DMS79 treated with DMSO at 0.1 percent for 48 hours (cell line): ENCODE data around the gene TTC39C.

Experiments
- DNase-seq: peaks from one replicate; lab custom pipeline; 2025; lab: John Stamatoyannopoulos, UW

TTC39C gene

DNA sequence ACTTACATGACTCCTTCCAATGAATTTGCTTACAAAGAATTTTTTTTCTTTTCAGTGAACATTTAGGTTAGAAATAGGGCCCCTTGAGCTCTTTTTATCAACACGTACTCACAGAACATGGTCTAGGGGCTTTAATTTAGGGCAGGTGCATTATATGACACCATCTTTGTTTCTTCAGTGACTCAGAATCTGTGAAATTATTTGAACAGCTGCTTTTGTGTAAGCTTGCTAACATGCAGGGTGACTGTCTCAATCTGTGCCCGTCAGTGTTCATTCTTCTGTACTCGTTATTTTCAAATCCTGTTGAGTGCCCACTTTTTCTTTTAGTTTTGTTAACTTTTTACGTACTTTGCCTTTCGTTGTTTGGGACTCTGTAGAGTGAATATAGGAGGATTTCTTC lies 71.5 kb downstream of the TTC39C start:
- no peak for DNase-seq

DNA sequence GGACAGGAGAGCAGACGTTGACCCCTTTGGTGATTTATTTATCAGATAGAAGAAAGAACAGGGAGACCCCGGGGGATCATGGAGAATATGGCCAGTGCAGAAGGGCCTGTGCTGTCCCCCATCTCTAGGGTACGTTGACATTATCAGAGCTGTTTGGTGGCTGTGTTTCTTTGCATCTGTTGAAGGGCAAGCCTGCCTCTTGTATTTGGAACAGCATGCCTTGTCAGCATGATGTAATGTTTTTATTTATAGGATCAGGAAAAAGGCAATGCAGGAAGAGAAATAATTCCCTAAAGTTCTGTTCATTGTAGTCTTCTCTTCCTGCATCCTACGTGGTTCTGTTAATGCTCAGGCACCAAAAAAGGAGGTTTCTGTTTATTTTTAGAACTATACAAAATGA lies 74.5 kb downstream of the TTC39C start:
- DNase-seq: no peak

- DNase-seq: no peak
These were observed 75.2 kb downstream of the TTC39C start for GRCh38 chr18:24089515-24090337.

DNA sequence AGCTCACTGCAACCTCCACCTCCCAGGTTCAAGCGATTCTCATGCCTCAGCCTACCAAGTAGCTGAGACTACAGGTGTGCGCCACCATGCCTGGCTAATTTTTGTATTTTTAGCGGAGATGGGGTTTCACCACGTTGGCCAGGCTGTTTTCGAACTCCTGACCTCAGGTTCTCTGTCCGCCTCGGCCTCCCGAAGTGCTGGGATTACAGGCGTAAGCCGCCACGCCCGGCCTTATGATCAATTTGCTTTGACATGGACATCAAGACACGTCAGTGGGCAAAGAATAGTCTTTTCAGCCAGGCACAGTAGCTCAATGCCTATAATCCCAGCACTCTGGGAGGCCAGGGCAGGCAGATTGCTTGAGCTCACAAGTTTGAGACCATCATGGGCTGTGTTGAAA lies 76.3 kb downstream of the TTC39C start:
- DNase-seq: no peak

GRCh38 chr18:24094561-24094960 lies 80.0 kb downstream of the TTC39C start:
- DNase-seq: no peak

- DNase-seq: no peak
These were observed 81.4 kb downstream of the TTC39C start for GRCh38 chr18:24095976-24096375.

DNA sequence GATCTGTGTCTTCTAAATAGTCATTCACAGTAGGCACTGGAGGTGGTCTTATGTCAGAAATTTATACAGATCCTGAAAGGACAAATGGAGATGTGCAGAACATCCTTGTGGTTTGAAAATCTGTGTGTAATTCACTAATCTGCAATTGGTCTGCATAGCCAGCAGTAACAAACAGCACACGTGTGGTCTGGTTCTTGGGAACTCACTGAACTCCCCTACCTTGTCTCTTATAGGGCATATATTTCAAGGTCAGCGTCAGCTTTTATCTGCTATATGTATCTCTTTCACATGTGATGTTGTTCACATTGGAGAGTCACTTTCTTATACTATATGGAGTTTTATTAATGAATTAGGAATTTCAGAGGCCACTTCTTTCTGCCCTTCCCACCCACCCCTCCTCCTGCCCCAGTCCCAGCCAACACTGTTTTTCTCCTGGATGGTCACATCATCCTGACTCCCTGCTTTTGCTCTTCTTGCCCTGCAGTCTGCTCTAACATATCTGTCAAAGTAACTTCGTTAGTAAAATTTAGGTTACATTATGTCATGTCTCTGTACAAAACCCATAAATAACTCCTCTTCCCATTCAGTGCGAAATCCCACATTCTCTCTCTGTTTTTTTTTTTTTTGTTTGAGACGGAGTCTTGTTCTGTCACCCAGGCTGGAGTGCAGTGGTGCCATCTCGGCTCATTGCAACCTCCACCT lies 88.9 kb downstream of the TTC39C start:
- DNase-seq: no peak

- DNase-seq: no peak
These were observed 89.9 kb downstream of the TTC39C start for GRCh38 chr18:24104486-24104885.

DNA sequence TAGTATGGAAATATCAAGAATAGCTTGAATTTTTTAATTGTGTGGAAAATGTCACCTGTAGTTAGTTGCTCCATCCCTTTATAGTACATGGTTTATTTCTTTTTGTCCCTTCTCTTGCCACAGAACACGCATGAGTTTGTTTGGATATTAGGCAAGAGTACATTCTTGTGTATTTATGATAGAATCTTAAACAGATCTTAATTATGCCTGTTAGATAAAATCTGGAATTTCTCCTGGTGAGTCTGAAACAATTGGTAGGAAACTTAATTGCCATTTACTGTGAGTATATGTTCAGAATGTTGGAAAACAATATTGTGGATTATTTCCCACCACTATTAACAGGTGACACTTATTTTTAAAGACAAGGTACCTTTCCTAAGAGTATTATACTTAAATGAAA lies 94.1 kb downstream of the TTC39C start:
- DNase-seq: no peak

GRCh38 chr18:24111936-24112335 lies 97.4 kb downstream of the TTC39C start:
- DNase-seq: no peak

- DNase-seq: no peak
These were observed 97.9 kb downstream of the TTC39C start for GRCh38 chr18:24112464-24112863.

DNA sequence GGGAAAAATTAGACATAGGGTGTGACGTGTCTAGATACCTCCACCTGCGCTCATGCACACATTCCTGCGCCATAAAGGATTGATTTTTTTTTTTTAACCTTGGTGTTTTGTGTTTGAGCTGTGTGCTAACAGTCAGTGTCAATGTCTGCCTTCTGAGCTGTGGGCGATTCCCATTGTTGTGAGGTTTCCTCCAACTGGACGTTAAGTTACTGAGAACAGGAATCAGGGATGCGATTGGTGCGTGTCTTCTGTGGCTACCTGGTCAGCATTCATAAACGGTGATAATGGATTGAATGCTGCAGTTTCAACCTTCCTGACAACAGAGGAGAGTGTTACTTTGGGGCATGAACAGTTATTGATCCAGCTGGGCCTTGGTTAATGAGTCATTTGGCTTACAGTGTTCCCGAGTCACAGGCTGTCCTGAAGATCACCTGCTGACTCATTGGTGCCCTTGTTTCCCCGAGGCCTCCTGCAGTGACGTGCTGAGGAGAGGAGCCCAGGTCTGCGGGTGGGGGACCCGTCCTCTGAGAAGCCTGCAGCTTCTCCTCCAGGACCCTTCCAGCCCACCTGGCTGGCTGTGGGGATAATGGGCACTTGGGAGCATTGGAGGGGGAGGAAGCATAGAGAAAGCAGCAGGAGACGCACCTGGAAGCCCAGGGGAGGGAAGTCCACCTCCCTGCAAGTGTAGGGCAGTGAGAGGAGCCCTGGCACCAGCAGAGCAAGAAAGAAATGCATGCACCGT lies 98.5 kb downstream of the TTC39C start:
- DNase-seq: no peak

DNA sequence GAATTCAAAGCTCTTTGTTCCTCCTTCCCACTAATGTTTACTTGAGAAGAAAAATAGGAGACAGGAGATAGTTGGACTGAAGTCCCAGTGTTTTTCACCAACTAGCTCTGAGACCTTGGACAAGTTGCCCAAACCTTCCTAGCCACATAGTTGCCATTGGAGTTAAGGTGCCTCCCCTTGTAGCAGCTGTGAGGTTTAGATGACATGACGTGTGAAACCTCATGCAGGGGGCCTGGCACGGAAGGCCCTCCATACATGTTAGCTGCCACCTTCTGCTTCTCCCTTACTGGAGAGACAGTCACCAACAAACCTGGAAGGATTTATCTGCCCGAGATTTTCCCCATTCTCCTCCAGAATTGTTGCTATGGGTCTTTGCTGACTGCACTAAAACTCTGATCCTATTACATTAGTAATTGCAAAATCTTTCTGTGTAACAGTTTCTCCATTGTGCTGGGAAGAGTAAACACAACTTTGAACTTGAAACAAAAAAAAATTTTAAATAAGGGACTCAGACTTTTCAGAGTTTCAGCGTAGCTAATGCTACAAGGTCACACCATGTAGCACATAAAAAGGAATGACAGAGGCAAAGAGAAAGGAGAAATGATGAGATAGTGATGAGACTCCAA lies 100.5 kb downstream of the TTC39C start:
- DNase-seq: no peak

DNA sequence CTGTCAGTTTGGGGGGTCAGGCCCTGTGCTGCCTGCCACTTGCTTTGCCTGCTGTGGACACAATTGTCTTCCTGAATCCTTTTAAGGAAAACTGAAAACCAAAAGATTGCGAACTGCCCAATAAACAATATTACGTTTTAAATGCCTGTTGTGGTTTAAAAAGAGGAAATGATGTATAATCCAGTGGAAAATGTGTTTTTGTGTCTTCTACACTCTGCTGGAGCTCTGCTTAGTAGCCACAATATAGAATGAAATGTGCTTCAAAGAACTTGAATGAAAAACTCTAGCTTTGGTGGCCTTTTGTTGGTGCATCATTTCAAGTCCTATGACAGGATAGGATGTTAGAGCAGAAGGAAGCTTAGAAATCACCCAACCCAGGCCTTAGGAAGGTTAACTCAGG lies 101.1 kb downstream of the TTC39C start:
- DNase-seq: no peak

GRCh38 chr18:24118750-24119577 lies 104.4 kb downstream of the TTC39C start:
- peak; percentile 81 for DNase-seq

GRCh38 chr18:24120676-24121075 lies 106.1 kb downstream of the TTC39C start:
- DNase-seq: no peak

DNA sequence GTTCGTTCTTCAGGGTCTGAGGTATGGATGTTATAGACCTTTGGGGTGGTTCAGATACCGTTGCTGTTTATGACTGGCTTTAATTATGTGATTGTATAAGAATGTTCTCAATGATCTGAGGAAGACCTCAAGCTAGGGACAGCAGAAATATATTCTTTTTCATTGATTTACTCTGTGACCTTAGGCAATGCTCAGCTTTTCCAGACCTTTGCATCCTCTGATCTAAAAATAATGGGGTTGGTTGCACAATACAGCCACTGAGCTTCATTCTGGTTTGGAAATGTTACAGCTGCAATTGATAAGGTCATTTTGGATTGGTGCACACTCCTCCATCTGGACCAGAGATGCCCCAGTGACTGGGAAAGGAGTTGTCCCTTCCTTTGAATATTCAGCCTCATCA lies 107.1 kb downstream of the TTC39C start:
- DNase-seq: no peak

DNA sequence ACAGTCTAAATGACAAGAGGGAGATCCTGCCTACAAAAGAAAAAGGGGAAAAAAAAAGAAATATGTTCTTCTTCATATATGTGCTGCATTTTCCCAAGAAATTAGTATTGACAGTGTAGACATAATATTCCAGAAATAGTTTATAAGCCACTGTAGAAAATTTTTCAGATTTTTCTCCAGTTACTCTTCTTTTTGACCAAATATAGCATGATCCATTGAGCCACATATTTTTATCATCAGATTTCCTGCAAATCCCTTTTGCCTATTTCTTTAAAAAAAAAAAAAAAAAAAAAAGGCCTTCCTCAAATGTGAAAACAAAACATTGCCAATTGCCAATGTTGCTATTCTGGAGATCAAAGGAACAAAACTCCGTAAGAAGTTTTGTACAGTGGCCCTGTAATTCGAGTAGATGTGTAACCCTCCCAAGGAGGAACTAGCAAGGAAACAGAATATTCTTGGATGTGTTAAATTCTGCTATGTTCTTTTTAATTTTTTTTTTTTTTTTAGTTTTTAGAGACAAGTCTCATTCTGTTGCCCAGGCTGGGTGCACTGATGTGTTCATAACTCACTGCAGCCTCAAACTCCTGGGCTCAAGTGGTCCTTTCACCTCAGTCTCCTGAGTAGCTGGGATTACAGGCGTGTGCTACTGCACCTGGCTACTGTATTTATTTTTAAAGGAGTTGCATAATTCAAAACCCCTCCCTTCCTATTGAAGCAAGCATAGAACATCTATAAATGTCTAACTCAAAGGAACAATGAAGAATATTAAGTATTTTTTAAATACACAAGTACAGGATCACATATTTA lies 111.8 kb downstream of the TTC39C start:
- DNase-seq: peak; percentile 15

GRCh38 chr18:24127735-24128134 lies 113.2 kb downstream of the TTC39C start:
- no peak for DNase-seq

- no peak for DNase-seq
These were observed 114.1 kb downstream of the TTC39C start for GRCh38 chr18:24128700-24129099.

DNA sequence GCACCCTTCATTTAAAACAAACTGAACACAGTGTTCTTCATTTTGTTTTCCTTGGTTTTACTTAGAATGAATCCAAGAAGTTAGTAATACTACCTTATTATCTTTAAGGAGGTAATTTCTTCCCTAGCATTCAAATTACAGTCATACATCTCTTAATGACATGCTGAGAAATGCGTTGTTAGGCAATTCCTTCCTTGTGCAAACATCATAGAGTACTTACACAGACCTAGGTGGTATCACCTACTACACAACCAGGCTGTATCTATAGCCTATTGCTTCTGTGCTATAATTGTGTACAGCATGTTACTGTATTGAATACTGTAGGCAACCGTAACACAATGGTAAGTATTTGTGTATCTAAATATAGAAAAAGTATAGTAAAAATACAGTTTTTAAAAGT lies 115.9 kb downstream of the TTC39C start:
- DNase-seq: no peak
